Measurements from ENCODE around the gene CCL22.

DNA sequence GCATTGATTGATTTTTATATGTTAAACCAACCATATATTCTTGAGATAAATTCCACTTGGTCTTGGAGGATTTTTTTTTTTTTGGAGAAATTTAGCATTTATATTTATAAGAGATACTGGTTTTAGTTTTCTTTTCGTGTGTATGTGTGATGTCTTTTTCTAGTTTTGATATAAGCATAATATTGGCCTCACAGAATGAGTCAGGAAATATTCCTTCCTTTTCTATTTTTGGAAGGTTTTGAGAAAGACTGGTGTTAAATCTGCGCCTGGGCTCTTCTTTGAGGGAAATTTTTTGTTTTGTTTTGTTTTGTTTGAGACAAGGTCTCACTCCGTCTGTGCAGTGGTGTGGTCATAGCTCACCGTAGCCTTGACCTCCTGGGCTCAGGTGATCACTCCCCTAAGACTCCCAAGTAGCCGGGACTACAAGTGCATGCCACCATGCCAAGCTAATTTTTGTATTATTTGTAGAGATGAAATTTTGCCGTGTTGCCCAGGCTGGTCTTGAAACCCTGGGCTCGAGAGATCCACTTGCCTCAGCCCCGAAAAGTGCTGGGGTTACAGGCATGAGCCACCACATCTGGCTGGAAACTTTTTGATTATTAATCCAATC, 28.8 kb upstream of the CCL22 start:
- TF ChIP-seq, protein P1, sequence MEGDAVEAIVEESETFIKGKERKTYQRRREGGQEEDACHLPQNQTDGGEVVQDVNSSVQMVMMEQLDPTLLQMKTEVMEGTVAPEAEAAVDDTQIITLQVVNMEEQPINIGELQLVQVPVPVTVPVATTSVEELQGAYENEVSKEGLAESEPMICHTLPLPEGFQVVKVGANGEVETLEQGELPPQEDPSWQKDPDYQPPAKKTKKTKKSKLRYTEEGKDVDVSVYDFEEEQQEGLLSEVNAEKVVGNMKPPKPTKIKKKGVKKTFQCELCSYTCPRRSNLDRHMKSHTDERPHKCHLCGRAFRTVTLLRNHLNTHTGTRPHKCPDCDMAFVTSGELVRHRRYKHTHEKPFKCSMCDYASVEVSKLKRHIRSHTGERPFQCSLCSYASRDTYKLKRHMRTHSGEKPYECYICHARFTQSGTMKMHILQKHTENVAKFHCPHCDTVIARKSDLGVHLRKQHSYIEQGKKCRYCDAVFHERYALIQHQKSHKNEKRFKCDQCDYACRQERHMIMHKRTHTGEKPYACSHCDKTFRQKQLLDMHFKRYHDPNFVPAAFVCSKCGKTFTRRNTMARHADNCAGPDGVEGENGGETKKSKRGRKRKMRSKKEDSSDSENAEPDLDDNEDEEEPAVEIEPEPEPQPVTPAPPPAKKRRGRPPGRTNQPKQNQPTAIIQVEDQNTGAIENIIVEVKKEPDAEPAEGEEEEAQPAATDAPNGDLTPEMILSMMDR (IDR thresholded peaks at IDR 0.05; ENCODE audit: poor library complexity), result no peak
- TF ChIP-seq EZH2 (IDR thresholded peaks at IDR 0.05; ENCODE audit: borderline replicate concordance) (no peak), EZH2phosphoT487 (IDR thresholded peaks at IDR 0.05; ENCODE audit: low read depth, severe bottlenecking, unreplicated experiment) (no peak)
